Suppressor macrophage (primary cell): Measurements from ENCODE around the gene ZNF514.

ENCODE experiments used
- DNase-seq, 4 experiments: peaks; one replicate each; pipeline ENCODE4 v3.0.0-alpha.2; 2020 to 2022
- total RNA-seq, 17 experiments: gene quantifications; one replicate each; lab custom pipeline; 2026; ENCODE audit warnings: mixed read lengths in 6 of 17, inconsistent platforms in 3 of 17; lab: John Stamatoyannopoulos, UW

Gene ZNF514
- 0.62 to 9.6 (median 2.7) reads per million in 17 experiments for total RNA-seq

DNA sequence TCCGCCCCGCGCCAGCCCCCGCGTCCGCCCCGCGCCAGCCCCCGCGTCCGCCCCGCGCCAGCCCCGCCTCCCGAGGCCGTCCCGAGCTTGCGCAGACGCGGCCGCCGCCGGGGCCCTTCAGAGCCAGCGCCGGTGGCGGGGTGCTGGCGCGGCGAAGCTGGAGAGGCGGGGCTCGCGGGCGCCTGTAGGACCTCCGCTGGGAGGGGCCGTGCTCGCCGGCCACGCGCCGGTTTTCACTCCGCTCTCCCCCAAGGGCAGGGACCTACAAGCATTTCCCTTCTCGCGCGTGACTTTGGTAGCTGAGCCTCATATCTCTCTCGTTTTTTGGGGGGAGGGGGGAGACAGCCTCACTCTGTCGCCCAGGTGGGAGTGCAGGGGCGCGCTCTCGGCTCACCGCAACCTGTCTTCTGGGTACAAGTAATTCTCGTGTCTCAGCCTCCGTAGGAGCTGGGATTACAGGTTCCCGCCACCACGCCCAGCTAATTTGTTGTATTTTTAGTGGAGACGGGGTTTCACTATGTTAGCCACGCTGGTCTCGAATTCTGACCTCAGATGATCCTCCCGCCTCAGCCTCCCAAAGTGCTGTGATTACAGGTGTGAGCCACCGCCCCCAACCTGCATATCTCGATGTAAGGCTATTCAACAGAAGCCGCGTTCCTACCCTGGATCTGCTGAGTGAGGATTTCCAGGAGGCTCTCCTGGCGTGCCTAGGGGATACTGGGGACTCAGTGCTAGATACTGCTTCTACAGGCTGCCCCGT, at the start of gene ZNF514:
TSS of gene ZNF514 (minus strand) at position 159 of the 760 bp plus-strand sequence. CDS start 6,595 bp downstream, outside the sequence.
- peak; percentile 75 to 93 (median 84) for DNase-seq

DNA sequence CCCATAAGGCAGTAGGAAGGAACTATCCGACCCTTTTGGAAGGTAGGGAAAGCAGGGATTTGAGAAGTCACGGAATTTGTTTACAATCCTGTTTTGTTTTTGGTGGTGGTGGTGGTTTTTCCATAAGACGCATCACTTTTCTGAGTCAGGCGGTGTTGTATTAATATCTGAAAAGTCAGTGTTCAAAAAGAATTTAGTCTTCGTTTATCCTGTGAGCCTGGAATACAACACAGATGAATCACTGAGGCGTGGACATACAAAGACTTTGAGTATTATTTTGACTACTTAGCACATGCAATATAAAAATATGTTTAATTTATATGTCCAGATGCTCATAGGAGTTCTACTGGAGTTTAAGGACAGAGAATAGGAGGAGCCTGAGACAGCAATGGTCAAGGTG, 48.5 kb upstream of the ZNF514 start:
- no peak for DNase-seq

DNA sequence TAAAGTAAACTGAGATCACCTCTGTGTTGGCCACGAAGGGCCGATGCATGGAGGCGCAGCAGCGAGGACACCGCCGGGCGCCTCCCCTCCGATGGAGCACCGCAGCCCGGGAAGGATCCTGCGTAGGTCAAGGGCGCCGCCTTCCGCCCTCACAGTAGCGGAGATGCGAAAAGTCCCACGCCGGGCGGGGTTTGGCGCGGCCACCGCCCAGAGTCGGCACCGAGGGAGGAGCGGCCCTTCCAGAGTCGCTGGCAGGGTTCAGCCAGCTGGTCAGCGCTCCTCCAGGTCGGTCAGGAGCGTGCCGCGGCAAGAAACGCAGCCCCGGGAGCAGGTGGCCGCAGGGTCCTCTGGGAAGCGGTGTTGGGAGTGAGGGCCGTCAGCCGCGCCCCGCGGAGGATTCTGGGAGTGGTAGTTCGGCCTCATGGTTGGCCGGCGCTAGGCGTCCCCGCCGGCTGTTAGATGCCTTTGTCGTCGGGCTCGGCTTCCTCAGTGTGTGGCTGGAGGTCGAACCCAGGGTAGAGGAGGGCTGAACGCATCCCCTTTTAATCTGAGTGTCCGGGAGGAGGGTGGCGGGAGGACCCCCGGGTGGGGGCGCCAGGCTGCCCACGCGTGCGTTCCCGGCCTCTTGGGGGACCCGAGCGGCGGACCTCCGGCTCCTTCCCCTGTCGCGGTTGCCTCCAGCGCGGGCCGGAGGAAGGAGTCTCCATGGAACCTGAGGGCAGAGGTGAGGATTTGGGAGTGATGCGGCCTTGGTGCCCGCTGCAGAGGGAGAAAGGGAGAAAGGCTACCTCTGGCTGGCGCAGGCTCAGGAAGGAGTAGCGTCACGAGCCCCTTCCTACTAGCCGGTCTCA, 47.7 kb upstream of the ZNF514 start, which contains the start of gene ZNF892:
TSS of gene ZNF892 (plus strand) at position 411 of the 851 bp plus-strand sequence. CDS start at position 706, 295 bp downstream.
- peak; percentile 84 to 93 (median 88) for DNase-seq

DNA sequence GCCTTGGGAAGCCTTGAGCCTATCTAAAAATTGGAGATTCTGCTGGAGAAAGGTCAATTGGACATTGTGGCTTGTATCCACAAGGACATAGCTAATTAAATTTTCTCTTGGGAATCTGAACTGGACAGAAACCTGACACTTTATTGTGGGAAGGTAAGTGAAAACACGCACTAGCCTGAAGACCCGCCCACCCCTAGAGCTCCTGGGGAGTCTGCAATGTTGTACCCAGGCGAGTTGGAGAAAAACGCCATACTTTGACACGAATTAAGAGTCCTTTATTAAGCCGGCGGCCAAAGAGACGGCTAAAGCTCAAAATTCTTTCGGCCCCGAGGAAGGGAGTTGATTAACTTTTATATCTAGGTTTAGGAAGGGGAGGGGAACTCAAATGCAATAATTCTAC, 46.4 kb upstream of the ZNF514 start:
- DNase-seq = no peak

DNA sequence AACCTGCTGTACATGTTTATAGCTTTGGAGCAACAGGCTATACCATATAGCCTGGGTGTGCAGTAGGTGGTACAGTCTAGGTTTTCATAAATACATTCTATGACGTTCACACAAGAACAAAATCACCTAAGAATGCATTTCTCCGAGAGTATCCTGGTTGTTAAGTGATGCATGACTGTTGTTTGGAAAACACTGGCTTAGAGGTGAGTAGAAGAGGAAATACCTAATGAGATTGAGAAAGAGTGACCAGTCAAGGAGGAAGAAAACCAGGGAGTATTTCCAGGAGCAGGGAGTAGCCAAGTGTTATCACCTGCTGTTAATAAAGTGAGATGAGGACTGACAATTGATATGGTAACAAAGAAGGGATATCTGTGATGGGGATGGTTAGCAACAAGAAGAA, 44.7 kb upstream of the ZNF514 start:
- no peak for DNase-seq

DNA sequence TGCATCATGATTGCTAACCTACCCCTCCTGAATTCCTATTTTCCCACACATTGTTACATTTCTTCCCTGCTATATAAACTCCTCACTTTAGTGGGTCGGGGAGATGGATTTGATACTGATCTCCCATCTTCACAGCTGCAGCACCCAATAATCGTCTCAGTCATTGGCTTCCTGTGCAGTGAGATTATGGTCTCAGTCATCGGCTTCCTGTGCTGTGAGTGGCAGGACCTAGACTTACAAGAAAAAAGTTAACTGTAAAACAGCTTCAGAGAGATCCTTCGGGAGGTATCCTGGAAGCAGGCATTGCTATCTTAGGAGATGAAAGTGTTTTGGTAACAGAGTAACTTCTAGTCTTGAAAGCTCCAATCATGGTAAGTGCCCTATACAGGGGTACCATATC, 44.3 kb upstream of the ZNF514 start:
- no peak for DNase-seq

DNA sequence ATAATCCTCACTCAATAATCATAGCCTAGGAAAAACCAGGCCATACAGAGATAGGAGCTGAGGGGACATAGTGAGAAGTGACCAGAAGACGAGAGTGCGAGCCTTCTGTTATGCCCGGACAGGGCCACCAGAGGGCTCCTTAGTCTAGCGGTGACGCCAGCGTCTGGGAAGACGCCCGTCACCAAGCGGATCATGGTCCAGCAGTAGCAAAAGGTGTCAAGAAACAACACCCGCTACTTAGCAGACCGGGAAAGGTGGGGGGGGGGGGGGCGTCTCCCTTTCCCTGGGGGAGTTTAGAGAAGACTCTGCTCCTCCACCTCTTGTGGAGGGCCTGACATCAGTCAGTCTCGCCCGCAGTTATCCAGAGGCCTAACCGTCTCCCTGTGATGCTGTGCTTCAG, 33.3 kb upstream of the ZNF514 start:
- DNase-seq = peak; percentile 44 to 67 (median 50)

DNA sequence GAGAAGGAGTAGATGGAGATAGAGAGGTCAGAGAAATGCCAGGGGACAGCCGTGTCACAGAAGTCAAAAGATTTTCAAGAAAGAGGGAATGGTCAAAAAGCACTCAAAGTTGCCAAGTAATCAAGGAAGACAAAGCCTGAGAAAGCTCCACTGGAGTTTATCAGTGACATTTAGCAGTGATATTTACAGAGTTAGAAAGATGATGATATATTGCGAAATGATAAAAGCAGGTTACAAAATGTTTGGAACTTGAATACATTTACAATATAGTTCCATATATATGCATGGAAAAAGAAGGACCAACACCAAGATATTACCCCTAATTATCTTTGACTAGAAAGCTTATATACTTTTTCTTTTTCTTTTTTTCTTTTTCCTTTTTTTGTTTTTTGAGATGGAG, 26.3 kb upstream of the ZNF514 start:
- DNase-seq = no peak

DNA sequence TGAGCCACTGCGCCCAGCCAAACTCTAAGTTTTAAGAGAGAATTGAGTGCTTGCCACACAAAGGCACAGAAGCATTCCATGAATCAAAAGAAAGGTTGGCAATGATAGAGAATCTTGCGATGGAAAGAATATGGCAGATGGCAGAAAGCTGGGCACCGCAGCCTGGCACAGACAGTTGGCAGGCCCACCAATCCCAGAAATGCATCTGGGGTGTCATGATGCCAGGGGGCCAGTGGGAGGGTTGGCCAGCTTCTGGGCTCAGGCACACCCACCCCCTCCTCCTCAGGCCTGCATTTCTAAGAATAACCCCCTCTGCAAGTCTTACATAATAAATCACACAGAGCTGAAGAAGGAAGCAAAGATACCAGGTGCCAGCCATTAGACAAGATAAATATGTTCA, 25.5 kb upstream of the ZNF514 start:
- no peak for DNase-seq

DNA sequence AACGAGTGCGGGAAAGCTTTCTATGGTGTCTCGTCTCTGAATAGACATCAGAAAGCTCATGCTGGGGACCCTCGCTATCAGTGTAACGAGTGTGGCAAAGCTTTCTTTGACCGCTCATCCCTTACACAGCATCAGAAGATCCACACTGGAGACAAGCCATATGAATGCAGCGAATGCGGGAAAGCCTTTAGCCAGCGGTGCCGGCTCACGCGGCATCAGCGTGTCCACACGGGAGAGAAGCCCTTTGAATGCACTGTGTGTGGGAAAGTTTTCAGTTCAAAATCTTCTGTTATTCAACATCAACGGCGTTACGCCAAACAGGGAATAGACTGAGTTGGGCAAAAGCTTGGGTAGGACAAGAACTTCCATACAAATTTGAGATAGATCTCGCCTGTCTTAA, 22.1 kb upstream of the ZNF514 start:
- no peak for DNase-seq

DNA sequence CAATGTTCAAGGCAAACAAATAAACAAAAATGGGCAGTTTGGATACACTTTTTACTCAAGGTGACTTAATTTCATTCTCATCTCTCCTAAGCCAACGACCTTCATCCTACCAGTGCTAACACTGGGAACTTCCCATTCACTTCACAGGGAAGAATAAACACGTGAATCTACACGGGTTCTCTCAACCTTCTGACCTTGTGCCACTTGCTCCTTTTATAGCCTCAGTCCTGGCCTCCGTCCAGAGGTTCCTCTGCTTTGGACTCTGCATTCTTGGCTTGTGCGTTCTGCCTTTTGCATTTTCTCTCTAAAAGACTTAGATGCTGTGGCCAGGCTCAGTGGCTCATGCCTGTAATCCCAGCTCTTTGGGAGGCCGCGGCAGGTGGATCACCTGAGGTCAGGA, 19.8 kb upstream of the ZNF514 start:
- DNase-seq = no peak

DNA sequence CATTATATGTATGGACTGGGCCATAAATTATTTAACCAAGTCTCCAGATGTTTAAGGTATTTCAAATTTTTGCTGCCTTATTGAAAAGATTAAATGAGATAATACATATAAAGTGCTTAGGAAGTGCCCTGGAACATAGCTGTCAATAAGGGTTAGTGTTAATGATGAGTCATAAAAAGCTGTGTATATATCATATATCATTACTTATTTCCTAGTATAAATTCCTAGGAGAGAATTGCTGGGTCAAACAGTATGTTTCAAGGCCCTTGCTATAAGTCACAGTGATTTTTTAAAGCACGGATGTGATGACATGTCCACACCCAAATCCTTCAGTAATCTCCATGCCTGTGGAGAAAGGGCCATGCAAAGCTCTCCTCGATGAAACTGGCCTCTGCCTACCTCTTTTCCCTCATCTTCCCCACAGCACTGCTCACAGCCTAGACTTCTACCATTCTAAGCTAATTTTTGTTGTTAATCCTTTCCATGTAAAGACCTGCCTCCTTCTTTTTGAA, 14.4 kb upstream of the ZNF514 start:
- DNase-seq = no peak

DNA sequence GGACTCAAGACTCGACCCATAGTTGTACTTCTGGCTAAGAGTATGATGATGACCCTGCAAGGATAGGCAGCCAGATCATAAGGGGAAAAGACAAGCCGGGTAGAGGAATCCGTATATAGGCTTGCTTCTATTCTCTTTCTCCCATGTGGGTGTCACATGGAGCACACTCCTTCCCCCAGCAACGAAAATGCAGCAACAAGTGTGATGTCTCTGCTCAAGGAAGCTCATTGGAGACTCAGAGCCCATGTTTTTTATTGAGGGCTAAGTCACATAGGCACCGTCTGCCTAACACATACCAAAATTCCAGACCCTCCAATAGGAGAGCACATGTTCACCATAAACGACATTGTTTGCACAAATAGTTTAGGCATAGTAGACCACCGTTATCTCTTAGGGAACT, 12.3 kb upstream of the ZNF514 start:
- no peak for DNase-seq

DNA sequence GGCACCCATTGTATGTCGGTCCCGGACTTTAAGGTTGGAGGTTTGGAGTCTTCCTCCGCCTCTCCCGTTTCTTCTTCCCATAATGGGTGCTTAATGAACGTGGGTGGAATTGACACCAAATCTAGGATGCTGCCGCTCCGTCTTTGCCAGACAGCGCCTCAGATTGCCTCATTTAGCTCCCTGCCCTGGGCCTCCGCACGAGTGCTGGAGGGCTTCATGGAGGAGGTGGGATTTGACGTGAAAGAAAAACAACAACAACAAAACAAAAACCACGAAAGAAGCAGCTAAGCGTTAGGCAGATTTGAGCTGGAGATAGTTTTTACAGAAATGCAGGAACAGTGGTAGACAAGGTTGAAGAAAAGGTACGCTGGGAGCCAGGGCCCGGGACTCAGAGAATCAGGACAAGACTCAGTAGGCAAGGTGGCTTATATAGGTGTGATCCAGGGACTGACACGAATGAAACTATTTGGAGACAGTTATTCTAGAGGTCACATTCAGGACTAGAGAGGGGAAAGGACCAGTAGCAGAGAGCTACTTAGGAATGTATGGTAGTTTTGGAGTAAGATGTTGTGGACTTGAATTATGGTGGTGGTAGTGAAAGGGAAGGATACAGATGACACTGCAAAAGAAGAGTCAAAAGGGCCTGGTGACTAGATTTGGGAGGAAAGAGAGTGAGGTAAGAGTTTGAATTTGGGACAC, 6.6 kb upstream of the ZNF514 start:
- DNase-seq = no peak

DNA sequence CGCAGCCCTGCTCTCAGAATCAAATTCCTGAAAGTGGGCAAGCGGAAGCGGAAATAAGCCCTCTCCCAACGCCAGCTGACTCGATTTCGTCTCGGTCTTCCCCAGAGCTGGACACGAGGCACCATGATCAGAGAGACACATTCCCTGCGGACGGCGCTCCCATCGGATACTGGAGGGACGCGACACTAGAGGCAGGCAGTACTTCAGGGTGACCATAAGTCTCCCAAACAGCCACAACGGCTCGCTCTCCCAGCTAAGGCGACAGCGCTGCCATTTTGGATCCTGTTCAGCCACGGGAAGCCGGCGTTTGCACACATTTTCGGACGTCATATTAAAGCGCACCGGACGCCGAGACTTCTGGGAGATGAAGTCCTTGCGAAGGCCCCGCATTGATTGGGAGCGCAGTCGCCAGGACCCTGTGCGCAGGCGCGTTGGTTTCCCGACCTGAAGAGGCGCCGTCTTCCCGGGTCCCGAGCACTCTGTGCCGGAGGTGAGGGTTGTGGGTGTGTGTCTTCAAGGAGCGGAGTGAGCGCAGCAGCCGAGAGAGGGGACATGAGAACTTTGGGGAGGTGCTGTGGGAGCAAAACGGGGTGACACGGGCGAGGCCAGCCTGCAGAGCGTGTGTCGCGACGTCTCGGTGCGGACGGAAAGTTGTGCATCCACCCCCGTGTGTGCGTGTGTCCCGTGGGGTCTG, 5.9 kb upstream of the ZNF514 start, which contains the start of gene ZNF2:
TSS of gene ZNF2 (plus strand) at position 439 of the 694 bp plus-strand sequence. CDS start 10,418 bp downstream, outside the sequence.
- DNase-seq = peak; percentile 98 to 99 (median 98)

DNA sequence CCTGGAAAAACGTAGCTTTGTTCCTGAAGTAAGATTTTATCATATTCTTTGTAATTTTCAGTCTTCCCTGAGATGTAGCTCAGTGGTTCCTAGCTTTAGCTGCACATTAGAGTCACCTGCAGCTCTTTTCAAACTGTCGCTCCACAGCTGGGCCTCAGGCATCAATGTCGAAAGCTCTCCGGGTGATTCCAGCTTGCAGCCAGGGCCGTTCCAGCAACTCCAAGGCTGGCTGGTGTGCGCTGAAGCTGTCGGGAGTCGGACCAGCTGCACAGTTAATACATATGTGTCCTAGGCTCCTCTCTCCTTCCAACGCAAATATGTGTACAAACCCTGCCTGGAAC, 5.4 kb upstream of the ZNF514 start:
- DNase-seq = no peak

DNA sequence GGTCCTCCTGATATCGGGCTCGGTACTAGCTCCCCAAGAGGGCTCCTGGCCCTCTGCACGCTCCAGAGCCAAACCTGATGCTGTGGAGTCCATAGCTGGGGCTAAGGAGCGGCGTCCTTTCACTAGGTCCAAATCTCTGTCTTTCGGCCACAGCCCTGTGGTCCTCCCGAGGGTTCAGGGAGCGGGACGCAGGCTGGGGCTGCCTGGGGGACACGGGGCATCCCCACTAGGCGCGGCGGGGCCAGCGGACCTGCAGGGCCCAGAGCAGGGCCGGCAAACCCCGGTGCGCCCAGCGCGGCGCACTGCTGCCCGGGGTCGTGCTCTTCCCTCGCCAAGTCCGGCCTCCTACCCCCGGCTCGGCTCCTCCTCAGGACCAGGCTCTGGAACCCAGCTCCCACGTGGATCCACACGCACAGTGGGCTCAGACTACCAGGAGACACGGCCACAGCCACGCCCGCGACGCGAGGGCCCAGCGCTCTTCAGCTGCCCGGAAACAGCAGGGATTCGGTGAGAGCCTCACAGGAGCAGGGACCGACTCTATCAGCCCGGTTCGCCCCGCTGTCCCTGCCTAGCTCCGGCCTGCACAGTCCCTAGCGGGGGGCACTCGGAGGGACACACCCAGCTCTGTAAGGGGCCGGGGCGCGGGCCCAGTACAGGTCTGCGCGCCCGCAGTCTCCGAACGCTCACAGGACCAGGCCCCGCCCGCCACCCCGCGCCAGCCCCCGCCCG, 593 bp downstream of the ZNF514 start:
- peak; percentile 13 to 59 (median 42) for DNase-seq

DNA sequence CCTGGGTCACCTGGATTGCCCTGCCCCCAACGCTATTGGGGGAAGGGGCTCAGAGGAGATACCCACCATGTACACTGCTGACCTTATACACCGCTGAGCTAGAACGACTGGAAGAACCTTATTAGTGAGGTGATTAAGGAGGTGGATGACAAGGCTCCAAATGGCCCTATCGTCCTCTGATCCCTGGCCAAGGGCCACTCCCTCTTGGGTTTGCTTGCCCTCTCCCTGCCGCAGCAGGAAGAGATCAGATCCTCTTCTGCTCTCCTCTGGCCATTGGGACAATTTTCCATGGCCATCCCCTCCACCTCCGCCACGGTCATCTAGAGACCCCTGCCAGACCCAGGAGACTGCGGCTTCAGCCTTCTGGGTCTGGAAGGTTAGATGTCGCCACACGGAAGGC, 1.2 kb downstream of the ZNF514 start:
- no peak for DNase-seq

DNA sequence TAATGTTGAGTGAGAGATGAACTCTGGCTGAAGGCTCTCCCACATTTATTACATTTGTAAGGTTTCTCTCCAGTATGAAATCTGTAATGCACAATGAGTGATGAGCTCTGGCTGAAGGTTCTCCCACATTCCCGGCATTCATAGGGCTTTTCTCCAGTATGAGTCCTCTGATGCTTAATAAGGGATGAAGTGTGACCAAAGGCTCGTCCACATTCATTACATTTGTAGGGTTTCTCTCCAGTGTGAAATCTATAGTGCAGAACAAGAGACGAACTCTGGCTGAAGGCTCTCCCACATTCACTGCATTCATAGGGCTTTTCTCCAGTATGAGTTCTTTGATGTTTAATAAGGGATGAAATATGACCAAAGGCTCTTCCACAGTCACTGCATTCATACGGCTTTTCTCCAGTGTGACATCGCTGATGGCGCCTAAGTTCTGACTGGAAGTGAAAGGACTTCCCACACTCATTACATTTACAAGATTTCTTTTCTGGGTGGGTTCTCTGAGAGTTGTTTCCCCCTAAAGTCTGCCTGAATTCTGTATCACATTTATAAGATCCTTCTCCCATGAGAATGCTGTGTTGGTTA, 10.2 kb downstream of the ZNF514 start:
- no peak for DNase-seq

DNA sequence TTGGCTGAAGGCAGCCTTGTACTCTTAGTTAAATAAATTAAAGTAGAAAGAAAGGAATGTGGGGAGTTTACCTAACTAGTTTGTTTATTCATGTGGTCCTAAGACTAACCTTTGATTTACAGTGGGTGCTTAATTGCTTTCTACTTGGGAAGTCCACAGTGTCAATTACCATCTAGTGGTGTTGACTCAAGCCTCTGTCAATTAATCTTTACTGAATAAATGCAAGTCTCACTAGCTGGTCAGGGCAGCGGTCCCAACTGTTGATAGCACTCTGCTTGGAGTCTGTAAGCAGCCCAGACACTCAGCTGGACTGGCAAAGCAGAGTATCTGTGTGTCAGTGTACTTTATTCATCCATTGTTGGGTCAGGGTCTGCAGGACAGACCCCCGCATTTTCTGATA, 15.8 kb downstream of the ZNF514 start:
- DNase-seq = no peak

DNA sequence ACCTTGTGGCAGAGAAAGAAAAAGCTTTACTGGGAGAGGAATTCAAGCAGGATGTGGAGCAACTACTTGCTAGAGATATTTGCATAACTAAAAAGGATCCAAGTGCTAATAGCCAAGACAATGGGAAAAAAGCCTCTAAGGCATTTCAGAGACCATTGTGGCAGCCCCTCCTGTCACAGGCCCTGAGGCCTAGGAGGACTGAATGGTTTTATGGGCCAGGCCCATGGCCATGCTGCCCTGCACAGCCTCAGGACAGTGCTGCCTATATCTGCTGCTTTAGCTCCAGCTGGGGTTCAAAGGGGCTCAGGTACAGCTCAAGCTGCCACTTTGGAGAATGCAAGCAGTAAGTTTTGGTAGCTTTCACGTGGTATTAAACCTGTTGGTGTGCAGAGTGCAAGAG, 20.9 kb downstream of the ZNF514 start:
- no peak for DNase-seq
